Measurements from ENCODE around the gene SH2D4B. TPM values are rescaled to one million over a fixed set of nuclear protein-coding genes. Genes with fewer than 3 reads are reported as not detected.

The SH2D4B gene
- total RNA-seq, 4 donors from 2014 or later = 0.18 to 0.23 TPM; not detected in 2

- Histone ChIP-seq H3K4me3 (no peak overlapping the region), H3K27me3 (no peaks in the 10 kb centered on the region), H3K9me3 (no peaks in the 10 kb centered on the region), H3K36me3 (peaks cover 21% of the 10 kb centered on the region), H3K27ac (no peak overlapping the region), H3K4me1 (peaks cover 22% of the 10 kb centered on the region)
- TF ChIP-seq, protein P1, sequence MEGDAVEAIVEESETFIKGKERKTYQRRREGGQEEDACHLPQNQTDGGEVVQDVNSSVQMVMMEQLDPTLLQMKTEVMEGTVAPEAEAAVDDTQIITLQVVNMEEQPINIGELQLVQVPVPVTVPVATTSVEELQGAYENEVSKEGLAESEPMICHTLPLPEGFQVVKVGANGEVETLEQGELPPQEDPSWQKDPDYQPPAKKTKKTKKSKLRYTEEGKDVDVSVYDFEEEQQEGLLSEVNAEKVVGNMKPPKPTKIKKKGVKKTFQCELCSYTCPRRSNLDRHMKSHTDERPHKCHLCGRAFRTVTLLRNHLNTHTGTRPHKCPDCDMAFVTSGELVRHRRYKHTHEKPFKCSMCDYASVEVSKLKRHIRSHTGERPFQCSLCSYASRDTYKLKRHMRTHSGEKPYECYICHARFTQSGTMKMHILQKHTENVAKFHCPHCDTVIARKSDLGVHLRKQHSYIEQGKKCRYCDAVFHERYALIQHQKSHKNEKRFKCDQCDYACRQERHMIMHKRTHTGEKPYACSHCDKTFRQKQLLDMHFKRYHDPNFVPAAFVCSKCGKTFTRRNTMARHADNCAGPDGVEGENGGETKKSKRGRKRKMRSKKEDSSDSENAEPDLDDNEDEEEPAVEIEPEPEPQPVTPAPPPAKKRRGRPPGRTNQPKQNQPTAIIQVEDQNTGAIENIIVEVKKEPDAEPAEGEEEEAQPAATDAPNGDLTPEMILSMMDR (IDR thresholded peaks at IDR 0.05) = no peak
- TF ChIP-seq POLR2AphosphoS5 (IDR thresholded peaks at IDR 0.05) (no peak), POLR2A (IDR thresholded peaks at IDR 0.05) (no peak)
- 64% methylated on average over 10 of the region's 12 CpGs for WGBS
- no peak for DNase-seq (ENCODE audit: low spot score in 2 of 2)
Observed at GRCh38 chr10:80524190-80524909, 13.4 kb upstream of the SH2D4B start.

GRCh38 chr10:80526218-80526617, 11.5 kb upstream of the SH2D4B start:
- 85% methylated on average over 2 of the region's 2 CpGs for WGBS
- DNase-seq (ENCODE audit: low spot score in 2 of 2) = no peak
- H3K27ac ChIP-seq = no peak overlapping the region
- H3K4me3 ChIP-seq = no peak overlapping the region
- TF ChIP-seq, protein P1 (IDR thresholded peaks at IDR 0.05) = no peak
- TF ChIP-seq POLR2A (IDR thresholded peaks at IDR 0.05) = no peak
- peaks cover 3% of the 10 kb centered on the region for H3K36me3 ChIP-seq
- H3K27me3 ChIP-seq = no peaks in the 10 kb centered on the region
- peaks cover 23% of the 10 kb centered on the region for H3K4me1 ChIP-seq
- no peaks in the 10 kb centered on the region for H3K9me3 ChIP-seq

DNA sequence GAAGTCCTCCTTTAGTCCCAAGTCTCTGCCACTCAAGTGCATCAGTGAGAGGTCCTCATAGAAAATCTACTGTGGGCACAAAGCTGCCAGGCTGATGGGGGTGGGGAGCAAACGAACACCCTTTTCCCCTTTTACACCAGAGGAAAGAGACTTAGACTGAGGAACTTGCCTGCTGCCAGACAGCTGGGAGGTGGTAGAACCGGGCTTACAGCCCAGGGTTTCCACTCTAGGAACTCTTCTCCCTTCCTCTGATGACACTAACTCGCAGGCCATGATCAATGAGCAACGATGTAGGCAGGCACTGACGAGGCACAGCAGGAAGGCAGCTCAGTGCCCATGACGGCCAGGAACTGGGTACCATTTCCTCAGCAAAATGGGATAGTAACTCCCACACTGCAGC, 11.0 kb upstream of the SH2D4B start:
- Histone ChIP-seq H3K36me3 (no peaks in the 10 kb centered on the region), H3K27ac (no peak overlapping the region), H3K9me3 (no peaks in the 10 kb centered on the region), H3K4me1 (peaks cover 23% of the 10 kb centered on the region), H3K4me3 (no peak overlapping the region), H3K27me3 (no peaks in the 10 kb centered on the region)
- TF ChIP-seq EP300 (IDR thresholded peaks at IDR 0.05) = no peak
- no peak for TF ChIP-seq POLR2A (IDR thresholded peaks at IDR 0.05)
- no peak for TF ChIP-seq POLR2AphosphoS5 (IDR thresholded peaks at IDR 0.05)
- TF ChIP-seq, protein P1 (IDR thresholded peaks at IDR 0.05) = no peak
- 48% methylated on average over 6 of the region's 6 CpGs for WGBS
- DNase-seq (ENCODE audit: low spot score in 2 of 2) = no peak

DNA sequence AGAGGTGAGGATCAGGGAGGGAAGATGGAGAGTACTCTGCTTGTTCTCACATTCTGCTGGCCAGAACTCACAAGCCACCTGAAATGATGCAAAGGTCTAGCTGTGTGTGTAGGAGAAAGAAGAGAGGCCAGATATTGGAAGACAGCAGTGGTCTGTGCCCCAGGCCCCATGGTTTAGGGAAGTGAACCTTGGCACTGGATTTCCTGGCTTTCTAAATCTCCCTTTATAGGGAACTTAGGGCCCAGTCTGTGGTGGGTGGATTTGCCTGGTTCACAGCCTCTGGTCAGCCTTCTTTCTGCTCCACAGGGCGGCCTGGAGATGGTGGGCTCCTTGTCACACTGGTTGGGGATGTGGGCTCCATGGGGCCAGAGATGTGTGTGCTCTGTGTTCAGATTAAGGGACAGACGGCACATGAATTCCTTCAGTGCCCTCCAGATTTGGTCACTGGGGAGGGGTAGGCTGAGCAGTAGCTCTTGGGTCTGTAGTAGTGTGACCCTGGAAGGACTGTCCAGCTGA, 9.5 kb upstream of the SH2D4B start:
- no peak for TF ChIP-seq POLR2A (IDR thresholded peaks at IDR 0.05)
- Histone ChIP-seq H3K9me3 (no peaks in the 10 kb centered on the region), H3K4me3 (no peak overlapping the region), H3K27me3 (no peaks in the 10 kb centered on the region), H3K4me1 (peaks cover 23% of the 10 kb centered on the region), H3K27ac (no peak overlapping the region), H3K36me3 (no peaks in the 10 kb centered on the region)
- no peak for DNase-seq (ENCODE audit: low spot score in 2 of 2)
- WGBS = 100% methylated on average over 2 of the region's 2 CpGs

GRCh38 chr10:80528901-80529300, 8.8 kb upstream of the SH2D4B start:
- no peaks in the 10 kb centered on the region for H3K36me3 ChIP-seq
- no peaks in the 10 kb centered on the region for H3K9me3 ChIP-seq
- 79% methylated on average over 6 of the region's 6 CpGs for WGBS
- TF ChIP-seq, protein P1 (IDR thresholded peaks at IDR 0.05) = no peak
- TF ChIP-seq POLR2AphosphoS5 (IDR thresholded peaks at IDR 0.05) (no peak), EP300 (IDR thresholded peaks at IDR 0.05) (no peak), POLR2A (IDR thresholded peaks at IDR 0.05) (no peak)
- peaks cover 19% of the 10 kb centered on the region for H3K4me1 ChIP-seq
- DNase-seq (ENCODE audit: low spot score in 2 of 2) = no peak
- H3K27me3 ChIP-seq = no peaks in the 10 kb centered on the region
- no peak overlapping the region for H3K4me3 ChIP-seq
- H3K27ac ChIP-seq = no peak overlapping the region
